CD14-positive monocyte (primary cell): Measurements from ENCODE around the gene AKR1D1. TPM values are rescaled to one million over a fixed set of nuclear protein-coding genes. Genes with fewer than 3 reads are reported as not detected.
A peak's percentile ranks its signal among the peaks of the same experiment; 100 is the strongest.

Experiments
- DNase-seq, 3 donors: peaks; one replicate each; pipeline ENCODE4 v3.0.0-alpha.2; 2011 to 2022
- H2AFZ ChIP-seq: 2 replicates; pipeline ENCODE4 v1.6.0; 2012; ENCODE audit warnings: mild to moderate bottlenecking, low read depth, low read length, inconsistent platforms; ENCODE audit not compliant: insufficient read depth, poor library complexity, severe bottlenecking
- H3K27ac ChIP-seq, 2 donors: 1 replicate in 1 of 2; 2 replicates in 1 of 2; pipeline ENCODE4 v1.5.1; 2012 to 2013; ENCODE audit warnings: low read length in 2 of 2, control low read depth in 1 of 2, inconsistent platforms in 1 of 2, low read depth in 1 of 2, mild to moderate bottlenecking in 1 of 2
- H3K27me3 ChIP-seq, 2 donors: one replicate each; pipeline versions ENCODE4 v1.6.0 to v1.6.1; 2011 to 2013; ENCODE audit warnings: low read length in 2 of 2; ENCODE audit not compliant: control insufficient read depth in 2 of 2, insufficient read depth in 2 of 2
- H3K36me3 ChIP-seq, 2 donors: replicated peaks in 1 of 2; 1 replicate in 1 of 2; 2 replicates in 1 of 2; pipeline versions ENCODE4 v1.5.1 to v1.6.1; 2012 to 2013; ENCODE audit warnings: low read length in 2 of 2, control low read depth in 1 of 2, inconsistent platforms in 1 of 2, mild to moderate bottlenecking in 1 of 2; ENCODE audit not compliant: insufficient read depth in 2 of 2, control insufficient read depth in 1 of 2
- H3K4me1 ChIP-seq, 2 donors: 1 replicate in 1 of 2; 2 replicates in 1 of 2; pipeline versions ENCODE4 v1.5.1 to v1.6.1; 2012 to 2013; ENCODE audit warnings: low read length in 2 of 2, control low read depth in 1 of 2, inconsistent platforms in 1 of 2, mild to moderate bottlenecking in 1 of 2, moderate library complexity in 1 of 2; ENCODE audit not compliant: insufficient read depth in 2 of 2, control insufficient read depth in 1 of 2
- H3K4me2 ChIP-seq: replicated peaks from 2 replicates; pipeline ENCODE3; 2012; ENCODE audit warnings: low read length, moderate library complexity, mild to moderate bottlenecking; ENCODE audit not compliant: poor library complexity, severe bottlenecking; ENCODE audit errors: extremely low read depth
- H3K4me3 ChIP-seq, 3 experiments: fragments of 200-600 bp in 1 of 3; sonication (generic) in 1 of 3; replicated peaks in 1 of 3; 1 replicate in 2 of 3; 2 replicates in 1 of 3; pipeline ENCODE4 v1.5.1; 2011 to 2013; ENCODE audit warnings: low read length in 3 of 3, mild to moderate bottlenecking in 3 of 3, control low read depth in 2 of 3, low read depth in 2 of 3, inconsistent platforms in 1 of 3, moderate library complexity in 1 of 3
- H3K79me2 ChIP-seq: 2 replicates; pipeline ENCODE4 v1.6.0; 2012; ENCODE audit warnings: mild to moderate bottlenecking, control low read depth, inconsistent platforms, low read length, moderate library complexity; ENCODE audit not compliant: insufficient read depth
- H3K9ac ChIP-seq: 2 replicates; pipeline ENCODE4 v1.6.0; 2017; ENCODE audit warnings: low read length, mild to moderate bottlenecking; ENCODE audit not compliant: insufficient read depth, poor library complexity, severe bottlenecking
- H3K9me3 ChIP-seq, 2 donors: replicated peaks in 1 of 2; 1 replicate in 1 of 2; 2 replicates in 1 of 2; pipeline versions ENCODE4 v1.5.1 to v1.6.1; 2012 to 2013; ENCODE audit warnings: low read length in 2 of 2, control low read depth in 1 of 2; ENCODE audit not compliant: control insufficient read depth in 1 of 2, insufficient read depth in 1 of 2
- H4K20me1 ChIP-seq: 2 replicates; pipeline ENCODE4 v1.6.0; 2012; ENCODE audit warnings: mild to moderate bottlenecking, low read length, control low read depth, moderate library complexity; ENCODE audit not compliant: insufficient read depth
- H3K27ac Mint-ChIP-seq, 7 donors: one replicate each; pipeline ENCODE4 v1.8.0; 2020; ENCODE audit warnings: mild to moderate bottlenecking in 7 of 7, mixed read lengths in 7 of 7, moderate library complexity in 6 of 7, inconsistent platforms in 2 of 7
- H3K27me3 Mint-ChIP-seq, 3 donors: one replicate each; pipeline ENCODE4 v1.8.0; 2021 to 2022; ENCODE audit warnings: low read depth in 3 of 3, mild to moderate bottlenecking in 3 of 3, mixed read lengths in 3 of 3, moderate library complexity in 3 of 3, inconsistent platforms in 1 of 3
- H3K36me3 Mint-ChIP-seq, 2 donors: one replicate each; pipeline ENCODE4 v1.8.0; 2020; ENCODE audit warnings: mixed read lengths in 2 of 2, inconsistent platforms in 1 of 2, mild to moderate bottlenecking in 1 of 2
- H3K4me1 Mint-ChIP-seq: one replicate; pipeline ENCODE4 v1.8.0; 2020; ENCODE audit warnings: mild to moderate bottlenecking, mixed read lengths
- H3K4me3 Mint-ChIP-seq, 2 donors: one replicate each; pipeline ENCODE4 v1.8.0; 2020; ENCODE audit warnings: mild to moderate bottlenecking in 2 of 2, mixed read lengths in 2 of 2, moderate library complexity in 1 of 2
- H3K9me3 Mint-ChIP-seq, 7 donors: one replicate each; pipeline ENCODE4 v1.8.0; 2020 to 2022; ENCODE audit warnings: mixed read lengths in 7 of 7, mild to moderate bottlenecking in 6 of 7, moderate library complexity in 6 of 7, inconsistent platforms in 2 of 7
- WGBS: methylation state at CpG from one replicate; pipeline ENCODE4 v1.1.5; 2013; ENCODE audit warnings: missing lambda C conversion rate; ENCODE audit not compliant: insufficient coverage; 5-methylcytosine and 5-hydroxymethylcytosine counted together
- intact Hi-C, 2 donors: fragments of 100-400 bp; cut with micrococcal nuclease; formaldehyde crosslinking; loops; one replicate each; pipeline versions ENCODE4 v1.15.0 to v1.15.1; 2023
- polyA plus RNA-seq, 3 donors: library from polyadenylated mRNA; depleted of rRNA in 1 of 3; unstranded in 2 of 3; stranded (reverse) in 1 of 3; fragments of 300-500 nt in 2 of 3; fragments of >200 nt in 1 of 3; fragmentation: Illumina TruSeq in 2 of 3; gene quantifications; 1 replicate in 2 of 3; 2 replicates in 1 of 3; pipeline ENCODE4 v1.2.3, GENCODE V29; 2012 to 2021
- TF ChIP-seq, protein P1 (sequence below): fragments of 200-600 bp; IDR thresholded peaks from one replicate; pipeline ENCODE4 v1.8.0; 2022; ENCODE audit warnings: antibody characterized with exemption, mild to moderate bottlenecking

Gene AKR1D1
- polyA plus RNA-seq, 3 donors, result not detected

DNA sequence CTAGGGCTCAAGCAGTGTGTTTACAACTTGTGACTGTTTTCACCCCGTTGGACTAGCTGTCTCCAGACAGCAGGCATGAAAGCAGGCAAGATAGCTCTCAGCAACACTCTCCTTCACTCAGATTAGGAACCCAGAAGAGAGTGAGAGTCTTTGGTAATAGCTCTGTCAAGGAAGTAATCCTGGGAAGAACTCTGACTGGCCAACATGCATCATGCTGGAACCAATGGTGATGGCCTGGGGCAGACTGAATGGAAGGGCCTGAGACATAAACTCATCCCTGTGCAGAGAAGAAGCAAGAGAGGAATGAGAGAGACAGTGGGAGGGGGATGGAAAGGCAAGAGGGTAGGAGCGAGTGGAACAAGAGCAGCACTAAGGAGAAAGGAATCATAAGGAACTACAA, 48.9 kb downstream of the AKR1D1 start:
- peaks cover 13% of the 10 kb centered on the region for H3K4me1 Mint-ChIP-seq
- Histone ChIP-seq H3K4me1 (peaks cover 10 to 12% of the 10 kb centered on the region in 2 donors), H3K9ac (no peak overlapping the region), H3K9me3 (peaks cover 0 to 9% of the 10 kb centered on the region in 2 donors), H3K4me3 (no peak overlapping the region), H3K36me3 (no peaks in the 10 kb centered on the region), H3K27ac (peak overlapping the region in 1 of 2 donors; percentile 75), H3K4me2 (no peak overlapping the region), H3K79me2 (no peaks in the 10 kb centered on the region), H4K20me1 (no peaks in the 10 kb centered on the region), H2AFZ (no peak overlapping the region), H3K27me3 (no peaks in the 10 kb centered on the region)
- no peaks in the 10 kb centered on the region for H3K36me3 Mint-ChIP-seq
- DNase-seq, result peak; percentile 4 to 21 (median 7)
- H3K4me3 Mint-ChIP-seq, result no peak overlapping the region
- peak overlapping the region; percentile 77 to 95 (median 89) for H3K27ac Mint-ChIP-seq
- H3K27me3 Mint-ChIP-seq, result peaks cover 0 to 5% (median 3%) of the 10 kb centered on the region in 3 donors
- intact Hi-C loops, result no loop called here
- peaks cover 0 to 23% (median 6%) of the 10 kb centered on the region in 7 donors for H3K9me3 Mint-ChIP-seq
- WGBS, result no CpG with 5 or more reads among the region's 2 CpGs
- TF ChIP-seq, protein P1, sequence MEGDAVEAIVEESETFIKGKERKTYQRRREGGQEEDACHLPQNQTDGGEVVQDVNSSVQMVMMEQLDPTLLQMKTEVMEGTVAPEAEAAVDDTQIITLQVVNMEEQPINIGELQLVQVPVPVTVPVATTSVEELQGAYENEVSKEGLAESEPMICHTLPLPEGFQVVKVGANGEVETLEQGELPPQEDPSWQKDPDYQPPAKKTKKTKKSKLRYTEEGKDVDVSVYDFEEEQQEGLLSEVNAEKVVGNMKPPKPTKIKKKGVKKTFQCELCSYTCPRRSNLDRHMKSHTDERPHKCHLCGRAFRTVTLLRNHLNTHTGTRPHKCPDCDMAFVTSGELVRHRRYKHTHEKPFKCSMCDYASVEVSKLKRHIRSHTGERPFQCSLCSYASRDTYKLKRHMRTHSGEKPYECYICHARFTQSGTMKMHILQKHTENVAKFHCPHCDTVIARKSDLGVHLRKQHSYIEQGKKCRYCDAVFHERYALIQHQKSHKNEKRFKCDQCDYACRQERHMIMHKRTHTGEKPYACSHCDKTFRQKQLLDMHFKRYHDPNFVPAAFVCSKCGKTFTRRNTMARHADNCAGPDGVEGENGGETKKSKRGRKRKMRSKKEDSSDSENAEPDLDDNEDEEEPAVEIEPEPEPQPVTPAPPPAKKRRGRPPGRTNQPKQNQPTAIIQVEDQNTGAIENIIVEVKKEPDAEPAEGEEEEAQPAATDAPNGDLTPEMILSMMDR, result no peak

DNA sequence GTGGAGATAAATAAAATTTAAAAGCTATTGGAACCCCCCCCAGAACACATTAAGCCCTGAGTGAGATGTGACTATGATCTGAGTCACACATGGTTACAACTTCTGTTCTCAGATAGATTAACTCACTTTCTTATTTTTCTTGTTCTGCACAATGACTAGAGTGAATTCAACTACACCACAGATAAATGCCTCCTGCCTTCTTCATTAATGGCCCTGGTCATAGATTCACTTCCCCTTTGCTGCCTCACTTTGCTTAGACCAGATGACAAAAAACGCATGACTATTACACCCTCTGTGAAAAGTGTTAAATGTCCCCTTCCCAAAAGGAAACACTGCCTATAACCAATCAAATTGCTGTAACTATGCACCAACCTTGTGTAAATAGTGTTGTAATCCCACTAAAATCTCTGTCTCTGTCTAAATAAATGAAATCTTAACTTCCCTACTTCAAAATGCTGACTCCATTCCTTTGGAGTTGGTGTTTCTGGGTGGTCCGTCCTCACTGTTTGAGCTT, 49.4 kb downstream of the AKR1D1 start:
- intact Hi-C loops, result no loop called here
- peaks cover 0 to 5% (median 3%) of the 10 kb centered on the region in 3 donors for H3K27me3 Mint-ChIP-seq
- Histone ChIP-seq H3K4me2 (no peak overlapping the region), H3K9me3 (peaks cover 0 to 9% of the 10 kb centered on the region in 2 donors), H3K27me3 (no peaks in the 10 kb centered on the region), H3K9ac (no peak overlapping the region), H2AFZ (no peak overlapping the region), H3K4me3 (no peak overlapping the region), H4K20me1 (no peaks in the 10 kb centered on the region), H3K27ac (peak overlapping the region in 1 of 2 donors; percentile 75), H3K4me1 (peaks cover 10 to 12% of the 10 kb centered on the region in 2 donors), H3K36me3 (no peaks in the 10 kb centered on the region), H3K79me2 (no peaks in the 10 kb centered on the region)
- H3K9me3 Mint-ChIP-seq, result peaks cover 0 to 22% (median 7%) of the 10 kb centered on the region in 7 donors
- H3K4me1 Mint-ChIP-seq, result peaks cover 13% of the 10 kb centered on the region
- DNase-seq, result peak; percentile 81 to 89 (median 86)
- H3K4me3 Mint-ChIP-seq, result no peak overlapping the region
- TF ChIP-seq, protein P1, result no peak
- peak overlapping the region; percentile 77 to 95 (median 90) for H3K27ac Mint-ChIP-seq
- WGBS, result no CpG with 5 or more reads among the region's 2 CpGs
- no peaks in the 10 kb centered on the region for H3K36me3 Mint-ChIP-seq
